ENCODE measurements around the gene SYVN1. TPM values are rescaled to one million over a fixed set of nuclear protein-coding genes. Genes with fewer than 3 reads are reported as not detected.
"Not testable (repeated sequence)": the region's sequence is repeated elsewhere in the genome, so short reads cannot be mapped to it uniquely, and the experiment has no call there.

SYVN1 gene
- total RNA-seq, 1 donor from 2014 or later = 39.0 TPM

DNA sequence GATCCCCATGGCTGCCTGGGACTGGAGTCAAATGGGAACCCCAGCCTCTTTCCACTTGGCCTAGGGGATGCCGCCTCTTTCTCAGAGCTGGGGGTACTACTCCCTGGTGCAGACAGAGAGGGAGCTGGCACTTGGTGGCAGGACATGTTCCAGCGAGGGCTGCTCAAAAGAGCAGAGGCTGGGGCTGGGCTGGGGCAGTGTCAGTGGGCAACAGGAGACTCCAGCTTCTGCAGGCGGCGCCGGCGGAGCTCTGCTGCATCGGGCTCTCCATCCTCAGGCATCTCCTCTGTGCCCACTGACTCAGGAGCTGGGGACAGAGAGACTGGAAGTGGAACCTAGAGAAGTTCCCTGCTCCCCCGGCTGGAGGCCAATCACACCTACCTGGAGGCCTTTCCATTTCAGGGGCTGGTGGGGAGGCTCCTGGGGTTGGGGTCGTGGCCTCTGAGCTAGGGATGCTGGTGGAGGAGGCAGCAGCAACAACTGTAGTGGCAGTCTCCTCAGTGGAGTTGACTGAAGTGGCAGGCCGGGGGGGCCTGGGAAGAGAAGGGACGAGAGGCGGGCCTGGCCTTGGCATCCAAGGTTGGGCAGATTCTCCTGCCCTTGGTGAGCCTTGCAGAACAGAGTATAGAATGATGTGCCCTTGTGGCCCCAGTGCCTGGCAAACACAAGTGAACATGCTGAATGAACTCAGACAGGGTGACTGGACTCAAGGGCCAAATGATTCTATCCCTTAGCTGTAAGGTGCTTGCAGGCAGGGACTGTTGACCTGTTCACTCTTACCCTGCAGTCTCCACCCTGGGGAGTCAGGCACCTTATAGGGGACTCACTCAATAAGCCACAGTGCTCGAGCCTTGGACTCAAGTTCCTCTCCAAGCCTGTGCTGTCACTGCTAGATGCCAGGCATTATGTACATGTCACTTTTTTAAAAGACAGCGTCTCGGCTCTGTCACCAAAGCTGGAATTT lies 5.9 kb downstream of the SYVN1 start:
- DNase-seq = peak; percentile 55
- Mint-ChIP-seq H3K9me3 (no peaks in the 10 kb centered on the region), H3K4me3 (no peak overlapping the region), H3K27ac (no peak overlapping the region), H3K36me3 (ENCODE audit: low read depth) (peaks cover 52% of the 10 kb centered on the region), H3K27me3 (no peaks in the 10 kb centered on the region), H3K4me1 (peaks cover 20% of the 10 kb centered on the region)
- intact Hi-C loops (cut with micrococcal nuclease) = no loop called here

GRCh38 chr11:65127473-65128181 lies 6.7 kb downstream of the SYVN1 start:
- Mint-ChIP-seq H3K4me3 (no peak overlapping the region), H3K9me3 (no peaks in the 10 kb centered on the region), H3K4me1 (peaks cover 12% of the 10 kb centered on the region), H3K27ac (no peak overlapping the region), H3K36me3 (ENCODE audit: low read depth) (peaks cover 50% of the 10 kb centered on the region), H3K27me3 (no peaks in the 10 kb centered on the region)
- intact Hi-C loops (cut with micrococcal nuclease) = no loop called here
- peak; percentile 58 for DNase-seq

GRCh38 chr11:65126624-65127274 lies 7.6 kb downstream of the SYVN1 start:
- Mint-ChIP-seq H3K27me3 (no peaks in the 10 kb centered on the region), H3K4me3 (no peak overlapping the region), H3K27ac (no peak overlapping the region), H3K36me3 (ENCODE audit: low read depth) (peaks cover 54% of the 10 kb centered on the region), H3K4me1 (peaks cover 14% of the 10 kb centered on the region), H3K9me3 (no peaks in the 10 kb centered on the region)
- intact Hi-C loops (cut with micrococcal nuclease) = no loop called here
- DNase-seq = peak; percentile 54

DNA sequence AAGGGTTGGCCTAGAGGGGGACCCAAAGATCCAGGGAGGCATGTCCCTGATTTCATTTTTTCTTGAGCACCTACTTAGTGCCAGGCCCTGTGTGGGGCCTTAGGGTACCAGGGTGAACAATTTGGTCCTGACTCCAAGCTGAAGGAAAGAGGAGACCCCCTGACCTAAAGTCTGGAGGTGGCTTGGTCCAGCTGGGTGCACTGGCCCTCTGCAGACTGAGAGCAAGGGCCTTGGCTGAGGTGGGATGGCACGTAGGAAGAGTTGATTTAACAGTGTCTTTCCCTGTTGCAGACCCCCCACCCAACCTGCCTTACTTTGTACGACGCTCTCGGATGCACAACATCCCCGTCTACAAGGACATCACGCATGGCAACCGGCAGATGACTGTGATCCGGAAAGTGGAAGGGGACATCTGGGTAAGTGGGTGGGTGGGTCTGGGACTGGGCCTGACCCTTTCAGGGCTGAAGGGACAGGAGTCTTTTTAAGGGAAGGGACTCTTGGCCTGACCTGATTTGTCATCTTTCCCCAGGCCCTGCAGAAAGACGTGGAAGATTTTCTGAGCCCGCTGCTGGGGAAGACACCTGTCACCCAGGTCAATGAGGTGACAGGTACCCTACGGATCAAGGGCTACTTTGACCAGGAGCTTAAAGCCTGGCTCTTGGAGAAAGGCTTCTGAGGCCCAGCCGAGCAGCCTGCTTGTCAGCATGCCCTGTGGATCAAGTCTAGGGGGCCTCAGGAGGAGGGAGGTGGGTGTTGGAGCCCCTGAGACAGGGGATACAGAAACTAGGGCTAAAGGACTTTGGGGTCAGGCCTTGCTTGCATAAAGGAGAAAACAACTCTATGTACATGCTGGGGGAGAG lies 8.9 kb downstream of the SYVN1 start:
- Mint-ChIP-seq H3K36me3 (ENCODE audit: low read depth) (peaks cover 57% of the 10 kb centered on the region), H3K27ac (no peak overlapping the region), H3K9me3 (no peaks in the 10 kb centered on the region), H3K4me3 (no peak overlapping the region), H3K27me3 (no peaks in the 10 kb centered on the region), H3K4me1 (peaks cover 19% of the 10 kb centered on the region)
- intact Hi-C loops (cut with micrococcal nuclease) = no loop called here
- peak; percentile 53 for DNase-seq

GRCh38 chr11:65124480-65125196 lies 9.7 kb downstream of the SYVN1 start:
- intact Hi-C loops (cut with micrococcal nuclease) = no loop called here
- no peaks in the 10 kb centered on the region for H3K9me3 Mint-ChIP-seq
- peaks cover 60% of the 10 kb centered on the region for H3K36me3 Mint-ChIP-seq (ENCODE audit: low read depth)
- peaks cover 22% of the 10 kb centered on the region for H3K4me1 Mint-ChIP-seq
- no peaks in the 10 kb centered on the region for H3K27me3 Mint-ChIP-seq
- DNase-seq = peak; percentile 54
- peak overlapping the region; percentile 57 for H3K4me3 Mint-ChIP-seq
- H3K27ac Mint-ChIP-seq = no peak overlapping the region

GRCh38 chr11:65121865-65122696 lies 12.2 kb downstream of the SYVN1 start, which contains the start of the genes FAU and MRPL49:
Gene FAU, minus strand, starts transcription at chr11:65122134. Its CDS starts 321 bp downstream, at chr11:65121813.
Gene MRPL49, plus strand, starts transcription at chr11:65122321. Its CDS starts 26 bp downstream, at chr11:65122347.
- H3K4me1 Mint-ChIP-seq = peaks cover 37% of the 10 kb centered on the region
- H3K27ac Mint-ChIP-seq = peak within 1 kb of the TSS; percentile 100
- H3K4me3 Mint-ChIP-seq = peak within 1 kb of the TSS; percentile 100
- intact Hi-C loops (cut with micrococcal nuclease) = loop anchor here (1.0 kb wide), 5 partner anchors 12 to 205 kb away; partner anchors contain the start of genes ATG2A, CDCA5, POLA2 and SYVN1
- H3K9me3 Mint-ChIP-seq = no peaks in the 10 kb centered on the region
- peak; percentile 100 for DNase-seq
- H3K27me3 Mint-ChIP-seq = no peaks in the 10 kb centered on the region
- peaks cover 66% of the 10 kb centered on the region for H3K36me3 Mint-ChIP-seq (ENCODE audit: low read depth)

DNA sequence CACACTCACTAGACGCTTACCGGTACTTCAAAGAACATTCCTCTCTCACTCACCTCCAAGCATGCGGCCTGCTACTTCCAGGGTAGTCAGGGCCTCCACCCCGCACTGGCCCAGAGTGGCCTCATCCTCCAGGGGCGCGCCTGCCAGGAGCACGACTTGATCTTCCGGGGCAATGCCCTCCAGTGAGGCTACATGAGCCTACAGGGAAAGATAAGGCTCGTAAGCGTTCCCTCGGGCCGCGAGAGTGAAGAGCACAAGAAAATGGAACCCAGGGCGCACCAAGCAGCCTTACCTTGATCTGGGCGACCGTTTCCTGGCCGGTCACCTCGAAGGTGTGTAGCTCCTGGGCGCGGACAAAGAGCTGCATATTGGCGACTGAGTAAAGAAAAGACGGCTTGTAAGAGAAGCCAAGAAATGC lies 12.9 kb downstream of the SYVN1 start:
- peaks cover 65% of the 10 kb centered on the region for H3K36me3 Mint-ChIP-seq (ENCODE audit: low read depth)
- intact Hi-C loops (cut with micrococcal nuclease) = no loop called here
- peak overlapping the region; percentile 100 for H3K4me3 Mint-ChIP-seq
- H3K27me3 Mint-ChIP-seq = no peaks in the 10 kb centered on the region
- peak overlapping the region; percentile 100 for H3K27ac Mint-ChIP-seq
- H3K9me3 Mint-ChIP-seq = no peaks in the 10 kb centered on the region
- H3K4me1 Mint-ChIP-seq = peaks cover 37% of the 10 kb centered on the region
- DNase-seq = peak; percentile 83

DNA sequence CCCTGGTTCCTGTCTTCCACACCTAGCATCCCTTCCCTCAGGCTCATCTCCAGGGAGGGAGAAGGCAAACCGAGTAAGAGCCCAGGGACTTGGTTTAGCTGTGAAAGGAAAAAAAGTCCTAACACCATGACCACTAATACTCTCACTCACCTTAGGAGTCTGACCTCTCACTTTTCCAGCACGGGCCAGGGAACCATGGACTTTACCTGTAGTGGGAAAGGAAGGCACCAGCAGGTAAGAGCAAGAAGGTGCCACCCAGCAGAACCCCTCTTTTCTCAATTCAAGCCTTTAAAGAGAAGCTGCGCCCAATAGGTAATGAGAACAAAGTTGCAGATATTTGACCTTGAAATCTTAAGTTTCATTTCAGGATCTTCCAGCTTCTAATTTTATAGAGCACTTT lies 13.5 kb downstream of the SYVN1 start:
- no peak for DNase-seq
- H3K27me3 Mint-ChIP-seq = no peaks in the 10 kb centered on the region
- H3K27ac Mint-ChIP-seq = peak overlapping the region; percentile 100
- peaks cover 39% of the 10 kb centered on the region for H3K4me1 Mint-ChIP-seq
- intact Hi-C loops (cut with micrococcal nuclease) = no loop called here
- H3K36me3 Mint-ChIP-seq (ENCODE audit: low read depth) = peaks cover 63% of the 10 kb centered on the region
- no peaks in the 10 kb centered on the region for H3K9me3 Mint-ChIP-seq
- H3K4me3 Mint-ChIP-seq = peak overlapping the region; percentile 100

DNA sequence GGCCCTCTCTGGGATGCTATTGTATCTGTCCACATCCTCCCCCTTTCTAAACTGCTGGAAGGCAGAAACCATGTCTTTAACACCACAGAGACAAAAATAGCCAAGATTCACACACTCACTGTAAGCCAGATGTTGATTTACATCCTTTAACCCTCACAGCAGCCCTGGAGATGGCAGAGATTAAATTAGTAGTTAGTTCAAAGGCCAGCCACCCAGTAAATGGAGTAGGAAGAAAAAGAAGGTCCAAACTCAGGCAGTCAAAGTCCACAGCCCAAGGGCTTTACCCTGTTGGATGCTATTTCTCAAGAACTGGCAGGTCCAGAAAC lies 14.7 kb downstream of the SYVN1 start:
- no peak for DNase-seq
- Mint-ChIP-seq H3K36me3 (ENCODE audit: low read depth) (peaks cover 59% of the 10 kb centered on the region), H3K9me3 (no peaks in the 10 kb centered on the region), H3K4me1 (peaks cover 40% of the 10 kb centered on the region), H3K4me3 (peak overlapping the region; percentile 100), H3K27me3 (no peaks in the 10 kb centered on the region), H3K27ac (peak overlapping the region; percentile 73)
- intact Hi-C loops (cut with micrococcal nuclease) = no loop called here

GRCh38 chr11:65118891-65119669 lies 15.2 kb downstream of the SYVN1 start:
- H3K27ac Mint-ChIP-seq = peak overlapping the region; percentile 73
- peaks cover 53% of the 10 kb centered on the region for H3K36me3 Mint-ChIP-seq (ENCODE audit: low read depth)
- DNase-seq; intact Hi-C loops (cut with micrococcal nuclease); H3K27me3 Mint-ChIP-seq; H3K9me3 Mint-ChIP-seq: not testable (repeated sequence)
- H3K4me1 Mint-ChIP-seq = peaks cover 37% of the 10 kb centered on the region
- peak overlapping the region; percentile 22 for H3K4me3 Mint-ChIP-seq

DNA sequence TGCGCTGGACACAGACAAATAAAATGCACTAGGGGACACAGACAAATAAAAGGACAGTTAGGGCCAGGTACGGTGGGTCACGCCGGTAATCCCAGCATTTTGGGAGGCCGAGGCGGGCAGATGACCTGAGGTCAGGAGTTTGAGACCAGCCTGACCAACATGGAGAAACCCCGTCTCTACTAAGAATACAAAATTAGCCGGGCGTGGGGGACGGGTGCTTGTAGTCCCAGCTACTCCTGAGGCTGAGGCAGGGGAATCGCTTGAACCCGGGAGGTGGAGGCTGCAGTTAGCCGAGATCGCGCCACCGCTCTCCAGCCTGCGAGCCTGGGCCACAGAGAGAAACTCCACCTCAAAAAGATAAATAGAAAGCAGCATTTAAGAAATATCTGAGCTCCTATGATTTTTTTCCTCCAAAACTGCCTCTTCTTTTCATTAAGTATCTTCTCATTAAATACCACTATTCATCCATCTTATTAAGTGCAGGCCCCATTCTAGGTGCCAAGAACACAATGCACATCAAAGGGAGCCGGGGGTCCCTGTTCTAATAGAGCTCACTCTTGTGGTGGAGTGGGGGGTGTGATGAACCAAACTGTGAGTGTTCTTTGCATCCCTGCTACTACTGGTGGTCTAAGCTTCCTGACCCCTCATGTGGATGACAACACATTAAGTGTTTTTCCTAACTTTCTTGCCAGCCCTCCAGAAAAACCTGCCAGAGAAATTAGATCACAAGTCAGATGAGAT lies 16.1 kb downstream of the SYVN1 start:
- H3K4me3 Mint-ChIP-seq = peak overlapping the region; percentile 90
- H3K36me3 Mint-ChIP-seq (ENCODE audit: low read depth) = peaks cover 52% of the 10 kb centered on the region
- peak overlapping the region; percentile 95 for H3K27ac Mint-ChIP-seq
- no peaks in the 10 kb centered on the region for H3K27me3 Mint-ChIP-seq
- intact Hi-C loops (cut with micrococcal nuclease) = no loop called here
- peaks cover 37% of the 10 kb centered on the region for H3K4me1 Mint-ChIP-seq
- no peaks in the 10 kb centered on the region for H3K9me3 Mint-ChIP-seq
- no peak for DNase-seq

Measured in activated CD4-positive, alpha-beta T cell treated with anti-CD3 and anti-CD28 coated beads, Interleukin-2, amount 10 ng/mL, durations not matched to agents 24 days and 14 days (primary cell).